ENCODE data around the gene RFX3.

RFX3 gene

GRCh38 chr9:3495855-3496254 lies 29.9 kb downstream of the RFX3 start:
- DNase-seq (ENCODE audit: low read depth) = no peak
- no peak for TF ChIP-seq CTCF (conservative IDR thresholded peaks at IDR 0.05; ENCODE audit: low read length)
- no peak overlapping the region for H3K4me3 ChIP-seq (ENCODE audit: low read length)

GRCh38 chr9:3492214-3492613 lies 33.6 kb downstream of the RFX3 start:
- no peak for DNase-seq (ENCODE audit: low read depth)
- H3K4me3 ChIP-seq (ENCODE audit: low read length) = no peak overlapping the region
- no peak for TF ChIP-seq CTCF (conservative IDR thresholded peaks at IDR 0.05; ENCODE audit: low read length)

- no peak for DNase-seq (ENCODE audit: low read depth)
- no peak for TF ChIP-seq CTCF (conservative IDR thresholded peaks at IDR 0.05; ENCODE audit: low read length)
- no peak overlapping the region for H3K4me3 ChIP-seq (ENCODE audit: low read length)
These were observed 34.4 kb downstream of the RFX3 start for GRCh38 chr9:3491450-3491849.

- TF ChIP-seq CTCF (conservative IDR thresholded peaks at IDR 0.05; ENCODE audit: low read length) = no peak
- no peak overlapping the region for H3K4me3 ChIP-seq (ENCODE audit: low read length)
- no peak for DNase-seq (ENCODE audit: low read depth)
These were observed 34.8 kb downstream of the RFX3 start for GRCh38 chr9:3490957-3491356.

GRCh38 chr9:3482578-3482977 lies 43.2 kb downstream of the RFX3 start:
- H3K4me3 ChIP-seq (ENCODE audit: low read length) = no peak overlapping the region
- no peak for TF ChIP-seq CTCF (conservative IDR thresholded peaks at IDR 0.05; ENCODE audit: low read length)
- DNase-seq (ENCODE audit: low read depth) = no peak

GRCh38 chr9:3480353-3480655 lies 45.5 kb downstream of the RFX3 start:
- TF ChIP-seq CTCF (conservative IDR thresholded peaks at IDR 0.05; ENCODE audit: low read length) = no peak
- no peak for DNase-seq (ENCODE audit: low read depth)
- no peak overlapping the region for H3K4me3 ChIP-seq (ENCODE audit: low read length)

- no peak for DNase-seq (ENCODE audit: low read depth)
- no peak for TF ChIP-seq CTCF (conservative IDR thresholded peaks at IDR 0.05; ENCODE audit: low read length)
- no peak overlapping the region for H3K4me3 ChIP-seq (ENCODE audit: low read length)
These were observed 46.1 kb downstream of the RFX3 start for GRCh38 chr9:3479514-3480352.
